Transverse colon (tissue), 4 donors: ENCODE measurements around the gene ERGIC1.

Experiments used
- POLR2A ChIP-seq: fragments of 450-650 bp; IDR thresholded peaks from one replicate; pipeline ENCODE4 v1.6.1; 2016; ENCODE audit warnings: antibody characterized with exemption, mild to moderate bottlenecking, moderate library complexity
- POLR2AphosphoS5 ChIP-seq, 3 donors: sonication (generic); formaldehyde crosslinking; IDR thresholded peaks; one replicate each; pipeline ENCODE4 v1.6.1; 2016; ENCODE audit warnings: antibody characterized with exemption in 3 of 3
- TF ChIP-seq, protein P1 (sequence below), 5 experiments: fragments of 200-600 bp in 3 of 5; fragments of 450-650 bp in 2 of 5; sonication (generic) in 3 of 5; IDR thresholded peaks; 1 replicate in 2 of 5; 2 replicates in 3 of 5; pipeline ENCODE4 v1.5.1; 2016 to 2017; ENCODE audit warnings: antibody characterized with exemption in 5 of 5, inconsistent platforms in 3 of 5, mild to moderate bottlenecking in 2 of 5, moderate library complexity in 1 of 5

DNA sequence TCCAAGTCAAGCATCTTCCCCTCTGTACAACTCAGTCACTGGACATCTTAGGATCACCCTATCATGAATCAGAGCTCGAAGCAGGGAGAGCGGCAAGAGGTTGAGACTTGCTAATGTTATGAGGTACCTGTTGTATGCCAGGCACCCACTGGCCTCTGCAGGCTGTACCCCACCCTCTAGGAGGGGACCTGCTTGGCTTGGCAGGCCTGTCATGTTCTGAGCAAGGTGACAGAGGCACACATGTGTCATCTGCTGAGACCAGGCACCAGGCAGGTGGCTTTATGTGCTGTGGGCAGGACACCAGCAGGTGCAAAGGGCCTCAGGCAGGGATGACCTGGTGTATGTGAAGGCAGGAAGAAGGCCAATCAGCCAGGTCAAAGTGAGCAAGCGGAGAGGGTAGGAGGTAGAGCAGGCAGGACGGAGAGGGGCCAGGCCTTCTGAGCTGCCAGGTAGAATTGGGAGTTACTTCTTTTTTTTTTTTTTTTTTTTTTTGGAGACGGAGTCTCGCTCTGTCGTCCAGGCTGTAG lies 64.9 kb downstream of the ERGIC1 start:
- TF ChIP-seq, protein P1, sequence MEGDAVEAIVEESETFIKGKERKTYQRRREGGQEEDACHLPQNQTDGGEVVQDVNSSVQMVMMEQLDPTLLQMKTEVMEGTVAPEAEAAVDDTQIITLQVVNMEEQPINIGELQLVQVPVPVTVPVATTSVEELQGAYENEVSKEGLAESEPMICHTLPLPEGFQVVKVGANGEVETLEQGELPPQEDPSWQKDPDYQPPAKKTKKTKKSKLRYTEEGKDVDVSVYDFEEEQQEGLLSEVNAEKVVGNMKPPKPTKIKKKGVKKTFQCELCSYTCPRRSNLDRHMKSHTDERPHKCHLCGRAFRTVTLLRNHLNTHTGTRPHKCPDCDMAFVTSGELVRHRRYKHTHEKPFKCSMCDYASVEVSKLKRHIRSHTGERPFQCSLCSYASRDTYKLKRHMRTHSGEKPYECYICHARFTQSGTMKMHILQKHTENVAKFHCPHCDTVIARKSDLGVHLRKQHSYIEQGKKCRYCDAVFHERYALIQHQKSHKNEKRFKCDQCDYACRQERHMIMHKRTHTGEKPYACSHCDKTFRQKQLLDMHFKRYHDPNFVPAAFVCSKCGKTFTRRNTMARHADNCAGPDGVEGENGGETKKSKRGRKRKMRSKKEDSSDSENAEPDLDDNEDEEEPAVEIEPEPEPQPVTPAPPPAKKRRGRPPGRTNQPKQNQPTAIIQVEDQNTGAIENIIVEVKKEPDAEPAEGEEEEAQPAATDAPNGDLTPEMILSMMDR (IDR thresholded peaks at IDR 0.05), result no peak
- TF ChIP-seq POLR2A (no peak), POLR2AphosphoS5 (IDR thresholded peaks at IDR 0.05) (no peak)
